SH-SY5Y (cell line): ENCODE data around the gene UBP1.

Experiments
- GATA2 ChIP-seq: IDR thresholded peaks from 2 replicates; pipeline ENCODE4 v1.6.1; 2011; ENCODE audit warnings: mild to moderate bottlenecking, low read depth, low read length
- GATA3 ChIP-seq: IDR thresholded peaks from 2 replicates; pipeline ENCODE4 v1.6.1; 2011; ENCODE audit warnings: low read depth, mild to moderate bottlenecking, low read length, moderate library complexity

- no peak for TF ChIP-seq GATA2
- TF ChIP-seq GATA3, result no peak
These were observed 48.8 kb downstream of the UBP1 start for GRCh38 chr3:33391255-33391995.
